ENCODE data around the gene CCND2.

The CCND2 gene

DNA sequence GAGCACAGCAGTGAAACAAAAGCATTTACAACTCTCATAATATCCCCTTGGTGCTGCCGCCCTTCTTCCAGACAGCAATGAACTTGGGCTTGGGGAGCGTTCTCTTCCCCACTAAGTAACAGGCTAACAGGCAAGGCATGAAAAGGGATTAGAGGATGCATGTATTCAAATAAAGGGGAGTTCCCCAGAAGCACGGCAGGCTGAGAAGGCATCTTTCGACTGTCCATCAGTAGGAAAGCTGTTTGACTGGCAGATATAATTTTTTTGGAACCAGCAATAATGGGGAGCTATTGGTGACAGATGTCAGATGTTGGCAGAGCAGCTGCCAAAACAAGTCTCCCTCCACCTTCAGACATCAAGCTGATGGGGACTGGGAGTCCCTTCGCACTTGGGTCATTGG, 38.2 kb downstream of the CCND2 start (continued):
- no peak for TF ChIP-seq ZNF664 (tag by site-specific recombination; IDR thresholded peaks at IDR 0.05)
- TF ChIP-seq SCRT2 (tag by site-specific recombination; IDR thresholded peaks at IDR 0.05), result no peak
- TF ChIP-seq, protein P1, sequence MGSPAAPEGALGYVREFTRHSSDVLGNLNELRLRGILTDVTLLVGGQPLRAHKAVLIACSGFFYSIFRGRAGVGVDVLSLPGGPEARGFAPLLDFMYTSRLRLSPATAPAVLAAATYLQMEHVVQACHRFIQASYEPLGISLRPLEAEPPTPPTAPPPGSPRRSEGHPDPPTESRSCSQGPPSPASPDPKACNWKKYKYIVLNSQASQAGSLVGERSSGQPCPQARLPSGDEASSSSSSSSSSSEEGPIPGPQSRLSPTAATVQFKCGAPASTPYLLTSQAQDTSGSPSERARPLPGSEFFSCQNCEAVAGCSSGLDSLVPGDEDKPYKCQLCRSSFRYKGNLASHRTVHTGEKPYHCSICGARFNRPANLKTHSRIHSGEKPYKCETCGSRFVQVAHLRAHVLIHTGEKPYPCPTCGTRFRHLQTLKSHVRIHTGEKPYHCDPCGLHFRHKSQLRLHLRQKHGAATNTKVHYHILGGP (tag by site-specific recombination; IDR thresholded peaks at IDR 0.05), result no peak
- TF ChIP-seq ZNF155 (tag by site-specific recombination; IDR thresholded peaks at IDR 0.05), result no peak
- no peak for TF ChIP-seq REPIN1 (tag by site-specific recombination; IDR thresholded peaks at IDR 0.05; ENCODE audit: low read depth)
- TF ChIP-seq, protein P2, sequence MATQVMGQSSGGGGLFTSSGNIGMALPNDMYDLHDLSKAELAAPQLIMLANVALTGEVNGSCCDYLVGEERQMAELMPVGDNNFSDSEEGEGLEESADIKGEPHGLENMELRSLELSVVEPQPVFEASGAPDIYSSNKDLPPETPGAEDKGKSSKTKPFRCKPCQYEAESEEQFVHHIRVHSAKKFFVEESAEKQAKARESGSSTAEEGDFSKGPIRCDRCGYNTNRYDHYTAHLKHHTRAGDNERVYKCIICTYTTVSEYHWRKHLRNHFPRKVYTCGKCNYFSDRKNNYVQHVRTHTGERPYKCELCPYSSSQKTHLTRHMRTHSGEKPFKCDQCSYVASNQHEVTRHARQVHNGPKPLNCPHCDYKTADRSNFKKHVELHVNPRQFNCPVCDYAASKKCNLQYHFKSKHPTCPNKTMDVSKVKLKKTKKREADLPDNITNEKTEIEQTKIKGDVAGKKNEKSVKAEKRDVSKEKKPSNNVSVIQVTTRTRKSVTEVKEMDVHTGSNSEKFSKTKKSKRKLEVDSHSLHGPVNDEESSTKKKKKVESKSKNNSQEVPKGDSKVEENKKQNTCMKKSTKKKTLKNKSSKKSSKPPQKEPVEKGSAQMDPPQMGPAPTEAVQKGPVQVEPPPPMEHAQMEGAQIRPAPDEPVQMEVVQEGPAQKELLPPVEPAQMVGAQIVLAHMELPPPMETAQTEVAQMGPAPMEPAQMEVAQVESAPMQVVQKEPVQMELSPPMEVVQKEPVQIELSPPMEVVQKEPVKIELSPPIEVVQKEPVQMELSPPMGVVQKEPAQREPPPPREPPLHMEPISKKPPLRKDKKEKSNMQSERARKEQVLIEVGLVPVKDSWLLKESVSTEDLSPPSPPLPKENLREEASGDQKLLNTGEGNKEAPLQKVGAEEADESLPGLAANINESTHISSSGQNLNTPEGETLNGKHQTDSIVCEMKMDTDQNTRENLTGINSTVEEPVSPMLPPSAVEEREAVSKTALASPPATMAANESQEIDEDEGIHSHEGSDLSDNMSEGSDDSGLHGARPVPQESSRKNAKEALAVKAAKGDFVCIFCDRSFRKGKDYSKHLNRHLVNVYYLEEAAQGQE (tag by site-specific recombination; IDR thresholded peaks at IDR 0.05), result no peak
- TF ChIP-seq, protein P3, sequence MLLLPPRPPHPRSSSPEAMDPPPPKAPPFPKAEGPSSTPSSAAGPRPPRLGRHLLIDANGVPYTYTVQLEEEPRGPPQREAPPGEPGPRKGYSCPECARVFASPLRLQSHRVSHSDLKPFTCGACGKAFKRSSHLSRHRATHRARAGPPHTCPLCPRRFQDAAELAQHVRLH (tag by site-specific recombination; IDR thresholded peaks at IDR 0.05), result no peak
- TF ChIP-seq MEIS1 (CRISPR knock-in tag; IDR thresholded peaks at IDR 0.05; ENCODE audit: borderline replicate concordance), result no peak

DNA sequence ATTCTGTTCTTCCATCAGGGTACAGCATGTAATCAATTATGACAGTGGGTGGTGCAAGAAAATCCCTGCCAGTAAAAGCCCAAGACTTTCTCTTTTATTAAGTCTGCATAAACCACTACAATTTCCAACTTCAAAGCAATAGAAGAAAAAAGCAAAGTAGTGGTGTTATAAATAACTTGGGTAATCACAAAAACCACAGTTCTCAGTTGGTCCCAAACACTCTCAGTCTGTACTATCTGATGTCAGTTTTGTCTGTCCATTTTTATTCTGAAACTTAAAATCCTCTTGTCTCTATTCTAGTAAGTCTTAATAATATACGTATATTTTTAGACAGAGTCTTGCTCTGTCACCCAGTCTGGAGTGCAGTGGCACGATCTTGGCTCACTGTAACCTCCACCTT, 38.7 kb downstream of the CCND2 start:
- no peaks in the 10 kb centered on the region for H3K9me3 ChIP-seq (ENCODE audit: control insufficient read depth, insufficient read depth, low read depth, low read length)
- ChIA-PET CTCF (interaction anchor here (0.8 to 0.9 kb wide), 2 partner anchors 215 to 337 kb away, joined by 3 to 4 read pairs; no protein-coding TSS in a partner anchor), POLR2A (no interaction called here)
- no peak for TF ChIP-seq ZNF266 (tag by site-specific recombination; IDR thresholded peaks at IDR 0.05; ENCODE audit: low read depth)
- no peak for TF ChIP-seq ZNF223 (tag by site-specific recombination; IDR thresholded peaks at IDR 0.05)
- no peak for TF ChIP-seq ZNF792 (tag by site-specific recombination; IDR thresholded peaks at IDR 0.05)
- TF ChIP-seq OSR2 (tag by site-specific recombination; IDR thresholded peaks at IDR 0.05), result no peak
- TF ChIP-seq ZNF558 (tag by site-specific recombination; IDR thresholded peaks at IDR 0.05), result no peak
- TF ChIP-seq, protein P4, sequence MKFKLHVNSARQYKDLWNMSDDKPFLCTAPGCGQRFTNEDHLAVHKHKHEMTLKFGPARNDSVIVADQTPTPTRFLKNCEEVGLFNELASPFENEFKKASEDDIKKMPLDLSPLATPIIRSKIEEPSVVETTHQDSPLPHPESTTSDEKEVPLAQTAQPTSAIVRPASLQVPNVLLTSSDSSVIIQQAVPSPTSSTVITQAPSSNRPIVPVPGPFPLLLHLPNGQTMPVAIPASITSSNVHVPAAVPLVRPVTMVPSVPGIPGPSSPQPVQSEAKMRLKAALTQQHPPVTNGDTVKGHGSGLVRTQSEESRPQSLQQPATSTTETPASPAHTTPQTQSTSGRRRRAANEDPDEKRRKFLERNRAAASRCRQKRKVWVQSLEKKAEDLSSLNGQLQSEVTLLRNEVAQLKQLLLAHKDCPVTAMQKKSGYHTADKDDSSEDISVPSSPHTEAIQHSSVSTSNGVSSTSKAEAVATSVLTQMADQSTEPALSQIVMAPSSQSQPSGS (tag by site-specific recombination; IDR thresholded peaks at IDR 0.05; ENCODE audit: low read depth), result no peak
- no peak for TF ChIP-seq ZNF701 (tag by site-specific recombination; IDR thresholded peaks at IDR 0.05)
- no peak for TF ChIP-seq ZNF311 (tag by site-specific recombination; IDR thresholded peaks at IDR 0.05; ENCODE audit: borderline replicate concordance)
- TF ChIP-seq BCL11B (tag by site-specific recombination; IDR thresholded peaks at IDR 0.05; ENCODE audit: low read depth), result no peak
- TF ChIP-seq ZBTB21 (tag by site-specific recombination; IDR thresholded peaks at IDR 0.05), result no peak
- no peak for TF ChIP-seq ZEB2 (tag by site-specific recombination; IDR thresholded peaks at IDR 0.05)
- TF ChIP-seq ZNF677 (tag by site-specific recombination; IDR thresholded peaks at IDR 0.05), result no peak
- H3K4me1 ChIP-seq (ENCODE audit: control insufficient read depth, insufficient read depth, low read length), result peaks cover 7% of the 10 kb centered on the region; the same call in 1 of the 2 replicates
- no peak overlapping the region for H3K27ac ChIP-seq (ENCODE audit: extremely low read depth, low read depth, low read length)
- H3K36me3 ChIP-seq (ENCODE audit: control insufficient read depth in 2 of 2, insufficient read depth in 1 of 2, low read length in 2 of 2), result no peaks in the 10 kb centered on the region; a peak in 1 of 3 replicates
- H3K4me3 ChIP-seq (ENCODE audit: low read depth, low read length), result no peak overlapping the region

All from HEK293 (cell line).